Cerebellar nuclear complex (tissue), 1 donor: ENCODE results near the gene LRP8.

Experiments
- DNase-seq, 2 experiments: peaks; one replicate each; lab custom pipeline; 2025; lab: John Stamatoyannopoulos, UW

Gene LRP8

GRCh38 chr1:53339736-53340635 lies 12.1 kb upstream of the LRP8 start:
- DNase-seq, result no peak

DNA sequence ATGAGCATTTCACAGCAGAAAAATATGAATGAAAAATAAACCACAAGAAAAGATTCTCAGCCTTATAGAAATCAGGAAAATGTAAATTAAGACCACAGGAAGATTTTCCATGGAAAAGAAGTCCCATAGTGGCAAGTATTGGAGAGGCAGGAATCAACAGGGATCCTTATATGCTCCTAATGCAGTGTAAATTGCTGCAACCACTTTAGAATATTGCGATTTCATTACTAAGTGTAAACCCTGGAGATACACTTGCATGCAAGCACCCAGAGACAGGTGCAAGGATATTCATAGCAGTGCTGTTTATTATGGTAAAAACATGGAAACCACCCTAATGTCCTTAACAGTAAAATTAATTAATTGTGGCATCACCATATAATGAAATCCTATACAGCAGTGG lies 10.6 kb upstream of the LRP8 start:
- DNase-seq, result no peak

DNA sequence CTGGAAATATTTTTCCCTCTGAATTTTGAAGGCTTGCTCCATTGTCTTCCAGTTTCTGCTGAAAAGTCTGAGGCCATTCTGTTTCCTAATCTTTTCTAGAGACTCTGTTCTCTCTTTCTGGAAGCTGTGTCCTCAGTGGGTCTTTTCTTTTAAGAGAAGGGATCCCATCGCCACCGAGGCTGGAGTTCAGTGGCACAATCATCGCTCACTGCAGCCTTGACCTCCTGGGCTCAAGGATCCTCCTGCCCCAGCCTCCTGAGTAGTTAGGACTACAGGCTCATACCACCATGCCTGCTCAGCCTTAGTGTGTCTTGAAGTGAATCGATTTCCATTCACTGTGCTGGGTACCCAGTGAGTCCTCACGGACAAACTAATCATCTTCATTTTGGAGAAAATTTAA lies 9.6 kb upstream of the LRP8 start:
- no peak for DNase-seq

DNA sequence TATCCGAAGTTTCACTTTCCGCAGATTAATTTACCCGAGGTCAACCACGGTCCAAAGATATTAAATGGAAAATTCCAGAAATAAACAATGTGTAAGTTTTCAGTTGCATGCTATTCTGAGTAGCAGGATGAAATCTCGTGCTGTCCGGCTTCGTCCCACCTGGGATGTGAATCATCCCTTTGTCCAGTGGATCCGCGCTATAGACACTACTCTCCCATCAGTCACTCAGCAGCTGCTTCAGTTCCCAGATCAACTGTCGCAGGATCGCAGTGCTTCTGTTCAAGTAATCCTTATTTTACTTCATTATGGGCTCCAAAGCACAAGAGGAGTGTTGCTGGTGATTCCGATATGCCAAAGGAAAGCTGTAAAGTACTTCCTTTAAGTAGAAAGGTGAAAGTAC lies 8.3 kb upstream of the LRP8 start:
- no peak for DNase-seq

DNA sequence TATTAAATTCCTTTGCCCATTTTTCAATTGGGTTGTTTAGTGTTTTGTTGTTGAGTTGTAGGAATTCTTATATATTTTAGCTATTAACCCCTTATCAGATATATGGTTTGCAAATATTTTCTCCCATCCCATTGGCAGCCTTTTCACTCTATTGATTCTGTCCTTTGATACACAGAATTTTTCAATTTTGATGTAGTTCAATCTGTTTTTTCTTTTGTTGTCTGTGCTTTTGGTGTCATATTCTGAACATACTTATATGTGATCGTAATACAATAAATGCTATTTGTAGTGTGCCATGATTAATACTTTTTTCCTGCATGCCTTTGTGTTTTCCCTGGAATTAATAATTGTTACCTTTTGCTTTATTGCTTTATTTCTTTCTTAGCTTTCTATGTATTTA lies 7.8 kb upstream of the LRP8 start:
- no peak for DNase-seq

GRCh38 chr1:53334781-53335180 lies 6.9 kb upstream of the LRP8 start:
- no peak for DNase-seq

DNA sequence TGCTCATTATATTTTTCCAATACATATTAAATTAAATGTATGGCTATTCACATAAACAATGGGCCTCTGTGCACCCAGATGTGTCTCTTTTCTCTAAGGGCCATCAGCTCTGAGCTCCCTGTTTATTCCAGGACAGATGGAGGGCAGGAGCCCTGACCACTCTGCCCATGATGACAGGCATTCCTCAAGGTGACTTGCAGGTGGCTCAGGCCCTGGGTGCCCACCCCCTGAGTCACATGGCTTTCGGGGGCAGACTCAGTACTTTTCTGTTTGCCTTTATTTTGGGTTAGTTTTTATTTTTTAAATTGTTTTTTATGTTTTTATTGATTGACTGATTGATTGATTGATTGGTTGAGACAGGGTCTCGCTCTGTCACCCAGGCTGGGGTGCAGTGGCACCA lies 6.4 kb upstream of the LRP8 start:
- DNase-seq, result no peak

- DNase-seq, result no peak
These were observed 5.0 kb upstream of the LRP8 start for GRCh38 chr1:53332833-53333232.

GRCh38 chr1:53332186-53332564 lies 4.3 kb upstream of the LRP8 start:
- no peak for DNase-seq

DNA sequence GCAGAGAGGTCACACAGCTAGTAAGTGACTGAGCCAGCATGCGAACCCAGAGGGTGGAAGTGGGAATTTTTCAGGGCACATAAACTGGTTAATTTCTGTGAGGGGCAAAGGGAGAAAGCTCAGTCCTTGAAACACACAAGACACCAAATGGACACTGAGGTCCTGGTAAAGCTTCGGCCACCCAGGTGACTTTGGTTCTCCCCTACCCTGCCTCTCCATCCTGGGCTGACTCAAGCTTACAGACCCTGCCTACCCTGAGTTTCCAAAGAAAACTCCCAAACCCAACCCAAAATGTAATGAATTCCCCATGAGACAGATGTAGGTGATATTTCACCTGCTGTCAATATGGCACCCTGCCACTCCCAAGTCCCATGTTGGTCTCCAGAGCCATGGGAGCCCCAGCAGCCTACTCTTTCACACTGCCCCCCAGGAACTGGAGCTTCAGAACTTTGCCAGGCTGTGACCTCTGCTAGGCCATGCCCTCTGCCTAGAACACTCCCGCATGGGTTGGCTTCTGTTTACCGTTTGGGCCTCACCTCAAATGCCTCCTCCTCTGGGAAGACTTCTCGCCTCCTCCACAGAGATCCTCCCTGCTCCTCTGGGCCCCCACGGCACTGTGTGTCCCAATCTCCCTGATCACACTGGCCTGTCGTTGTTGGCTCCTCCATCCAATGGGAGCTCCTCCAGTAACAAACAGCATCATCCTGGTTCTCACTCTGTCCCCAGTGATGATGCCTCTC lies 3.7 kb upstream of the LRP8 start:
- DNase-seq, result no peak

- no peak for DNase-seq
These were observed 2.9 kb upstream of the LRP8 start for GRCh38 chr1:53330819-53331218.

DNA sequence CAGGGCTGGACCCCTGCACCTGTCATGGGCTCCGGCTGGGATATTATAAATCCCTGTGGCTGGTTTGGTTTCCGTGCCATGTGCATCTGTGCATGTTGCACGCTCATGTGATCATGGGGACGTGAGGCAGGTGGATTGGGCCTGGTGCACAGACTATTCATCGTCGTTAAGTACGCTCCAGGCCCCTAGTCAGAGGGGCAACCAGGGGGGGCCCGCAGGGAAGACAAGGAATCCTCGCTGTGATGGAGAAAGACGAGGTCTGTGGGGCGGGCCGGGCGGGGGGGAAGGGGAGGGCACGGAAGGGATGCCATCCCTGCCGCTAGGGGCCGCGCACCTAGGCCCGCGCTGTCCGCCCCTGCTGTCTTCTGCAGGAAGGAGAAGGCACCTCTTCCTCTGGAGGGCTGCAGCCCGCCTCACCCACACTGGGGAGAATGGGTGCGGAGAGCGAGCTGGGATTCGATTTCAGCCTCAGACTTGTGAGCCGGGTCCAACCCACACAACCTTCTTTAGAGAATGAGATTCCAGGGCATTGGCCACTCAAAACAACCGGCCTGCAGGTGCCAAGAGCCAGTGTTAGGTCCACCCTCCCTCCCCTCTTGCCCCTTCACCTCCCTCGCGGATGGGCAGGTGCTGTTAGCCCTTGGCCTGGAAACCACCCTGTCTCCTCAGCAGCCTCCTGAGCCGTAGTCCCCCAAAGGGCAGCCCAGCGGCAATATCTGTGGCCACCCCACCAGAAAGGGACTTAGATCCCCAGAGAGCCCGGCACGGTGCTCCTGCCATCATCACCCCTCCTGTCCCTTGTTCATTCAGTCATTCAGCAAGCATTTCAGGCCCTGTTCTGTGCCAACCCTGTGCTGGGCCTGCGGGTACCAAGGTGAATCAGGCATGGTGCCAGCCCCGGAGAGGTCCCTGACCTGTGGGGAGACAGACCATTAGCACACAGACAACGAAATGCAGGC lies 950 bp upstream of the LRP8 start:
- no peak for DNase-seq

DNA sequence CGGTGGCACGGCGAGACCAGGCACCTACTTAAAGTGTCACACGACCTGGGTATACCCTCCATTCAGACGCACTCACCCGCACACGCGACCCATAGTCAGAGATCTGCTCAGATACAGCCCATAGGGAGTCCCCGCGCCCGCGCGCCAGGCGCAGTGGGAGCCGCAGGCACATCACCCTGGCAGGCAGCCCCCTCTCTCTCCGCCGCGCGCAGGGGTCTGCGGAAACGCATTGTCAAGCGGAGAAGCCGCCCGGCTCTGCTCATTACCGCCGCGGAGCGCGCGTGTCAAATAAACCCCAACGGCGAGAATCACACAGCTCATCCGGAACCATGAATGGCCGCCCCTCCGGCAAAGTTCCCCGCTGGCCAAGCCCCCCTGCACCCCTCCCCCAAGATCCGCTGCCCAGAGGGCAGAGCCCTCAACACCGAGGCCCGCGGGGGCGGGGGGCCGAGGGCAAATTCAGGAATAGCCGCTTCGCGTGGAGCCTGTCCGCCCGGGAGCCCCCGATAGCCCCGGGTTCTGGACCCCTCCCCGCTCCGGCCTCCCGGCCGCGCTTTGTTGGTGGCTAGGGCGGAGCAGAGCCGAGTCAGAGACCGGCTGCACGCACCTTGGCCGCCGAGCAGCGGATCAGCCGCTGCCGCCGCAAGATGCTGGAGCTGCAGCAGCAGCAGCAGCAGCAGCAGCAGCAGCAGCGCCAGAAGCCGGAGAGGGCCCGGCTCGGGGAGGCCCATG lies 522 bp downstream of the LRP8 start:
- DNase-seq, result no peak

DNA sequence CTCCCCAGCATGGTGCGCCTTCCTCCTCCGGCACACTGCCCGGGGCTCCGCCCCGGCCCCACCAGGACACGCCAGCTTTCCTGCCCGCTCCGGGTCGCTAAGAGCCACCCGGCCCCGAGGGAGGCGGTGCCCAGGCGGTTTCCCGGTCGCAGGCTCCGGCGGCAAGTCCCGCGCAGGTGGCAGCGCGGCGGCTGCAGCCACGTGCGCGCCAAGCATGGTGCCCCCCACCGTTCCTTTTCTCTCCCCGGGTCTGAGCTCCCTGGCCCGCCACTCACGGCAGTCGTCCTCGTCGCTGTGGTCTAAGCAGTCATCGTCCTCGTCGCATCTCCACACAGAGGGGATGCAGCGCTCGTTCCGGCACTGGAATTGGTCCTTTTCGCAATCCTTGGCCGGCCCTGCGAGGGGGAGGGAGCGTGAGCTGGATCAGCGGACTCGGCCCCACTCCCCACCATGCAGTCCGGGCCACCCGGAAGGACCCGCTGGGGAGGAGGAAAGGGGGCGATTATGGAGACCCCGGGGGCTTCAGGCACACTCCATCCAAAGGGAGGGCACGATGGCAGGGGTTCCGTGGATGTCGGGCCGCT lies 1.2 kb downstream of the LRP8 start:
- no peak for DNase-seq

GRCh38 chr1:53326088-53326597 lies 1.7 kb downstream of the LRP8 start:
- DNase-seq, result peak in 1 of 2 experiments; percentile 51

DNA sequence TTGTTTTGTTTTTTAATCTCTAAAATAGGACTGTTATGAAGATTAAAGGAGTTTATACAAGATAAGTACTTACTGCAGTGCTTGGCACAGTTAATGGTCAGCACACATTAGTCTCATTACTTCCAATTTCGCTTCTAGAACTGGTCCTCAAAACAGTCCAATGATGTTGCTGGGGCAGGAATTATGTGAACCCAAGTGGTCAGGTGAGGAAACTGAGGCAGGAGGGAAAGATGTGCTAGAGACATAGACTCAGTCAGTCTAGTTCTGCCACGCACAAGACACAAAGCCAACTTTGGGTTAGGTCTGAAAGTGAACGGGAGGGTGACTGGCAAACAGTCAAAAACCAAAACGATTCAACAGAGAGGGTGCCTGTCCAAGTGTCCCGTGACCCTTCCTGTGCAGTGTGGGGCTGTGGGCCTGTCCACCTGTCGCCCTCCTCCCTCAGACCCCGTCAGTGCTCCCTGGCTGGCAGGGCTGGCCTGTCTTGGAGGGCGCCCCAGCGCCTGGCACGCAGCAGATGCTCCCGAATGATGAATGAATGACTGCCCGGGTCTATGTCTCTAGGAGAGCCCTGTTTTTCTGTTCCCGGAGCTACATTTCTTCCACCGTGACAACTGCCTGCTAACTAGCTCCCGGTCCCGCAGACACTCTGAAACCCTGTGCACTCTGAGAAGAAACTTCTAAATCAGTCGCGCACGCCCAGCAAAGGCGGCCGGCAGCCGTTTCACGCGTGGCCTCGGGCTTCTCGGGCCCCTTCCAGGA lies 2.4 kb downstream of the LRP8 start:
- DNase-seq, result no peak

DNA sequence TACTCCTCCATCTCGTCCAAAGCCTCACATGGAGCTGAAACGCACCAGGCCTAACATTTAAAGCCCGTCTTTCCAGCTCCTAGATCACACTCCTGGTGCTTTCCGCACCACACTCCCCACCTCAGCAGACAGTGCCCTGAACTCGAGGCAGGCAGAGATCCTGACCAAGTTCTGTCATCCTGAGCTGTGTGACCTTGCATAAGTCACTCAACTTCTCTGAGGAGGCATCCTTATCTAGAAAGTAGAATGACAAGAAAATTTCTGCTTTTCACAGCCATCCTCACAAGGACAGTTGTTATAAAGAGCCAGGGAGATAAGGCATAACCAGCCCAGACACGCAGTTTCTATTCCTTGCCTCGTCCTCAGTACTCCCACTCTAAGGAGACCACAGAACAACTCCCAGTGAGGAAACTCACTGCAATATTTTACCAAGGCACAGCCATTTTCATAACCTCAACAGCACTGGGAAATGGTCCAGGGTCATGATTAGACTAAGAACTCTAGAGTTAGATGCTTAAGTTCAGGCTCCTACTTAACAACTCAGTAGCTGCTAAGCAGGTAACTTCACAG lies 3.1 kb downstream of the LRP8 start:
- DNase-seq, result no peak

DNA sequence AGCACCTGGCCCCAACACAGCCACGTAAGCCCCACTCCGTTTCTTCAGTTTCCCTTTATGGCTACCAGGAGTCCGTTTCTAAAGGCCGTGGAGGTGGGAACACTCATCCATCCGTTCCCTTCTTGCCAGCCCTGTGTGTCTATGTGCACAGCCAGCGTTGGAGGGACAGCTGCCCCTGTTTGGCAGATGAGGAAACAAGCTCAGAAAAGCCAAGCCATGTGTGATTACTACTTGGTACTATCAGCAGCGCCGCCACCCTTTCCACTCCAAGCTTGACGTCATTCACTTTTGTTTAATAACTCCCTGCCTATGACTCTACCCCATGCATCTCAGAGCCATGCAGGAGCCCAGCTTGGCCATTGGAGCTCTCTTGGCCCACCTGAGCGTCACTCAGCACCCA lies 3.5 kb downstream of the LRP8 start:
- no peak for DNase-seq

DNA sequence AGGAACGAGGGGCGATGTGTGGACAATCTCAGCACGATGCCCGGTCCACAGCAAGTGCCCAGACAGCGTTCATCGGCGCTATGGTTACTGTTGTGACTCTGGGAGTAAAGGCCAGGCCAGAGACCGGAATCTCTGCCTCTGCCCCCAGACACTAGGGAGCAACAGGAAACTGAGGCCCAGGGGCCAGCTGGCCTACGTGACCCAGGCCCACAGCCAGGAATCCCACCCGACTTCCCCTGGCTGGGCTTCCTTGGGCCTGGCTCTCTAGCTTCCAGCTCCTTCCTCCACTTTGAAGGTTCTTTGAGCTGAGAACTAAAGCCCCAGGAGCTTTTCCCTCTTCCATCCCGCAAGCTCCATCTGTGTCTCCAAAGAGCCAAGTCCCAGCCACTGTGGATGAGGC lies 4.6 kb downstream of the LRP8 start:
- DNase-seq, result no peak
